Common myeloid progenitor, CD34-positive (primary cell): ENCODE results near the gene TACR3.
"Not testable (repeated sequence)": the region's sequence is repeated elsewhere in the genome, so short reads cannot be mapped to it uniquely, and the experiment has no call there.

Experiments
- CTCF ChIA-PET: fragments of 350-600 bp; sonication (Branson Sonifier 250); formaldehyde crosslinking; loops from one replicate; lab custom pipeline; 2021; ENCODE audit warnings: antibody characterized with exemption; lab: Charles Lee
- POLR2A ChIA-PET: fragments of 350-600 bp; sonication (Branson Sonifier 250); formaldehyde crosslinking; loops from one replicate; lab custom pipeline; 2021; ENCODE audit warnings: antibody characterized with exemption; lab: Charles Lee
- DNase-seq, 3 donors: peaks; one replicate each; pipeline versions ENCODE4 v3.0.0 to v3.0.0-alpha.2; 2013
- H3K27ac ChIP-seq, 2 experiments: 1 replicate in 1 of 2; 2 replicates in 1 of 2; pipeline ENCODE4 v1.7.0; 2013; ENCODE audit warnings: inconsistent platforms in 2 of 2, low read length in 2 of 2, mild to moderate bottlenecking in 2 of 2, low read depth in 1 of 2, moderate library complexity in 1 of 2; ENCODE audit not compliant: severe bottlenecking in 2 of 2, insufficient read depth in 1 of 2, poor library complexity in 1 of 2
- H3K27me3 ChIP-seq, 5 experiments: replicated peaks in 2 of 5; 1 replicate in 3 of 5; 2 replicates in 2 of 5; pipeline versions ENCODE4 v1.6.1 to v1.7.0; 2013; ENCODE audit warnings: low read length in 4 of 5, mild to moderate bottlenecking in 2 of 5, moderate library complexity in 2 of 5, inconsistent platforms in 1 of 5; ENCODE audit not compliant: insufficient read depth in 5 of 5, control insufficient read depth in 4 of 5
- H3K36me3 ChIP-seq, 4 experiments: 1 replicate in 2 of 4; 2 replicates in 2 of 4; pipeline versions ENCODE4 v1.6.1 to v1.7.0; 2013; ENCODE audit warnings: low read length in 3 of 4, control low read depth in 1 of 4, mild to moderate bottlenecking in 1 of 4; ENCODE audit not compliant: control insufficient read depth in 4 of 4, insufficient read depth in 4 of 4
- H3K4me1 ChIP-seq, 4 experiments: 1 replicate in 3 of 4; 2 replicates in 1 of 4; pipeline versions ENCODE4 v1.6.1 to v1.7.1; 2013; ENCODE audit warnings: low read length in 3 of 4, mild to moderate bottlenecking in 3 of 4, control low read depth in 1 of 4, inconsistent platforms in 1 of 4, moderate library complexity in 1 of 4; ENCODE audit not compliant: control insufficient read depth in 4 of 4, insufficient read depth in 4 of 4; ENCODE audit errors: control extremely low read depth in 1 of 4
- H3K4me3 ChIP-seq, 7 experiments: 1 replicate in 4 of 7; 2 replicates in 3 of 7; pipeline versions ENCODE4 v1.5.1 to v1.7.0; 2013; ENCODE audit warnings: mild to moderate bottlenecking in 7 of 7, low read length in 6 of 7, moderate library complexity in 6 of 7, inconsistent platforms in 2 of 7, low read depth in 2 of 7, control low read depth in 1 of 7; ENCODE audit not compliant: insufficient read depth in 4 of 7, control insufficient read depth in 1 of 7; ENCODE audit errors: extremely low read depth in 1 of 7
- H3K9me3 ChIP-seq, 5 experiments: 1 replicate in 4 of 5; 2 replicates in 1 of 5; pipeline versions ENCODE4 v1.6.1 to v1.7.1; 2013; ENCODE audit warnings: low read length in 4 of 5, mild to moderate bottlenecking in 2 of 5, inconsistent platforms in 1 of 5, low read depth in 1 of 5, moderate library complexity in 1 of 5; ENCODE audit not compliant: control insufficient read depth in 4 of 5, insufficient read depth in 2 of 5; ENCODE audit errors: control extremely low read depth in 1 of 5
- WGBS: methylation state at CpG from one replicate; pipeline ENCODE4 v1.1.5; 2013; ENCODE audit not compliant: insufficient coverage; 5-methylcytosine and 5-hydroxymethylcytosine counted together

The TACR3 gene

DNA sequence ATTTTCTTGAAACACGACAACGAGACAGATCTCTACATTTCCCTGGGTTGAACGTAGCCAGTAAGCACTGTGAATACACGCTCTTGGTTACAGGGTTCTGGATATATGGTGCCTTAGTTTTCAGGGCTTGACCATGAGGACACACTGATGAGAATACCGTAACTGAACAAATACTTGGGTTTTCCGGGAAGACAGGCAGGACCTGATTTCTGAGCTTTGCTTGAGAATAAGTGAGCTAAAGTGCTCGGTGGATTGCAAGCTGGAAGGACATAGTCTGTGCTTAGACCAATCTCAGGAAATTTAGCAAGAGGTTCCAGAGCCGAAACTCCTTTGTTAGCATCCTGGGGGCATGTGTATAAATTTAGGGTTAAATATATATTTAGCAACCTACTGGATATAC, 876 bp upstream of the TACR3 start:
- Histone ChIP-seq H3K4me3 (no peak overlapping the region), H3K36me3 (no peaks in the 10 kb centered on the region), H3K27me3 (peaks cover 6 to 33% (median 17%) of the 10 kb centered on the region in 5 experiments), H3K4me1 (peaks cover 0 to 3% (median 0%) of the 10 kb centered on the region in 4 experiments), H3K27ac (no peak overlapping the region), H3K9me3 (no peaks in the 10 kb centered on the region)
- CTCF ChIA-PET: no interaction called here
- WGBS: 81% methylated on average over 7 of the region's 8 CpGs
- POLR2A ChIA-PET: no interaction called here
- no peak for DNase-seq

DNA sequence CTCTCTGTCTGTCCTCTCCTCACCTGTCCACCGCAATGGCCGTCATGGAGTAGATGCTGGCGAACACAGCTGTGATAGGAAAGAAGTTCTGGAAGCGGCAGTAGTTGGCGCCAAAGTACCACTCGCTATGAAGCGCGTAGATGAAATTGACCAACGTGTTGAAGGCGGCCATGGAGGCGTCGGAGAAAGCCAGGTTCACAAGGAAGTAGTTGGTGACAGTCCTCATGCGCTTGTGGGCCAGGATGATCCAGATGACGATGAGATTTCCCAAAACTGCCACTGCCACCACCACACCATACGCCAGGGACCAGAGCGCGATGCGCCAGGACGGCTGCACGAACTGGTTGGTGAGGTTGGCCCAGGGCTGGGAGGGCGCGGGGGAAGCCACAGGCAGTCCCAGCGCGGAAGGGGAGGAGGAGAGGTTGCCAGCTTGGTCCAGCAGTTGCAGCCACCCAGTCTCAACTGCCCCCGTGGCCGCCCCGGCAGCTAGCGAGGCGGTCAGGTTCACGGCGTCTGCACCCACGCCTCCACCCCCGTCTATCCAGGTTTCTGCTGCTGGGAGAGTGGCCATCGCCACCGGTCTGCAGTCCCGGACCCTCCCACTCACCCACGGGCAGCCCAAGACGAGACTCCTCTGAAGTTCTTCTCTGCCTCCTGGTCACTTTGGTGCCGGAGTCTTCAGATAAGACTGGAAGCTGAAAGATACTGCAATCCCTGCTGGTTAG, 518 bp downstream of the TACR3 start:
- no peak overlapping the region for H3K27ac ChIP-seq
- ChIA-PET CTCF (no interaction called here), POLR2A (no interaction called here)
- no peaks in the 10 kb centered on the region for H3K36me3 ChIP-seq
- 7% methylated on average over 31 of the region's 39 CpGs for WGBS
- DNase-seq: no peak
- no peak overlapping the region for H3K4me3 ChIP-seq
- peaks cover 0 to 3% (median 0%) of the 10 kb centered on the region in 4 experiments for H3K4me1 ChIP-seq
- H3K9me3 ChIP-seq: no peaks in the 10 kb centered on the region
- H3K27me3 ChIP-seq: peaks cover 6 to 33% (median 17%) of the 10 kb centered on the region in 5 experiments

DNA sequence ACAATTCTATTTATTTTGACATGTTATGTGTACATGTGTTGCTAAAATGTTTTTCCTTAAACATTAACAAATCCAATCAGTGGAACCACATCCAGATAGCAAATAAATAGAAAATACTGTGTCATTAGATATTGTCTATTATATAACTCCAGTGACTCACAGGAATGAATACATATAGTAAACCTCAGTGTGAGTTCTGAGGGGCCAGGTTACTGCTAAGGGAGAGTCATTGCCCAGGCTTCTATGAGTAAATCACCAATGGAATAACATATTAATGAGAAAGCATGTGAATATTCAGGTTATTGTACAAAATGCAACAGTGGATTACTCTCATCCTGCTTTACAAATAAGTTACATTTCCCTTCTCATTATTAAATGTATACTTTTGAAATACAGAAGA, 27.2 kb downstream of the TACR3 start:
- Histone ChIP-seq H3K36me3 (no peaks in the 10 kb centered on the region), H3K27me3 (no peaks in the 10 kb centered on the region), H3K4me3 (no peak overlapping the region), H3K9me3 (no peaks in the 10 kb centered on the region), H3K4me1 (no peaks in the 10 kb centered on the region), H3K27ac (no peak overlapping the region)
- no peak for DNase-seq
- CTCF ChIA-PET: no interaction called here
- POLR2A ChIA-PET: no interaction called here

DNA sequence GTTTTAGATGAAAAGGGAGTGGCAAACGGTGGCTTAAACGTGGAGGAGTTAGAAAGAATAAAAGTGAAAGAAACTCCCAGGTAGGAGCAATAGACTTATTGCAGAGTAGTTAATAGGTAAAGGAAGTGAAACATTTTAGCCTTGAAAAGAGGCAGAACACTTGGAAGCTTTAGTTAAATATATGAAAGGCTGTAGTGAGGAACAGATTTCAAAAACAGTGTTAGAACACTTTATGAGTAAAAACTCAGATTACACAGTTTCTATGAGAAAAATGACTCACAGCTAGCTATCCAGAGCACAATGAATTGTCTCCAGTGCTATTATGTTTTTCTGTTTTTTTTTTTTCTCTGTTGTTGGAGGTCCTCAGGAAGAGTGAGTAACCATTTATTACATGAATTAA, 45.8 kb downstream of the TACR3 start:
- ChIA-PET POLR2A (no interaction called here), CTCF (no interaction called here)
- no peaks in the 10 kb centered on the region for H3K36me3 ChIP-seq
- no peaks in the 10 kb centered on the region for H3K27me3 ChIP-seq
- no peak overlapping the region for H3K4me3 ChIP-seq
- no peak overlapping the region for H3K27ac ChIP-seq
- H3K9me3 ChIP-seq: no peaks in the 10 kb centered on the region
- no peak for DNase-seq
- no peaks in the 10 kb centered on the region for H3K4me1 ChIP-seq
- WGBS: 83% methylated on average over 2 of the region's 2 CpGs

DNA sequence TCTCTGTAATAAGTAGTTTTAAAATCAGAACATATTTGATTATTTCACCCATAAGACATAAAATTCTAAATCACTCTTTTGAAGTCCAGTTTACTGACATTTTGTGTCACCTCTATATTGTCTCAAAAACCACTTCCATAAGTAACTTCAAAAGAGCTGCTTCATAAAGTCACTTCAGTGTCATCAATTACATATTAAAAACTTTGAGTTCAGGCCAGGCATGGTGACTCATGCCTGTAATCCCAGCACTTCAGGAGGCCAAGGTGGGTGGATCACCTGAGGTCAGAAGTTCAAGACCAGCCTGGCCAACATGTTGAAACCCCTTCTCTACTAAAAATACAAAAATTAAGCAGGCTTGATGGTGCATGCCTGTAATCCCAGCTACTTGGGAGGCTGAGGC, 53.0 kb downstream of the TACR3 start:
- H3K9me3 ChIP-seq, H3K27ac ChIP-seq, H3K27me3 ChIP-seq, H3K36me3 ChIP-seq, CTCF ChIA-PET, H3K4me3 ChIP-seq, POLR2A ChIA-PET, DNase-seq, H3K4me1 ChIP-seq: not testable (repeated sequence)

DNA sequence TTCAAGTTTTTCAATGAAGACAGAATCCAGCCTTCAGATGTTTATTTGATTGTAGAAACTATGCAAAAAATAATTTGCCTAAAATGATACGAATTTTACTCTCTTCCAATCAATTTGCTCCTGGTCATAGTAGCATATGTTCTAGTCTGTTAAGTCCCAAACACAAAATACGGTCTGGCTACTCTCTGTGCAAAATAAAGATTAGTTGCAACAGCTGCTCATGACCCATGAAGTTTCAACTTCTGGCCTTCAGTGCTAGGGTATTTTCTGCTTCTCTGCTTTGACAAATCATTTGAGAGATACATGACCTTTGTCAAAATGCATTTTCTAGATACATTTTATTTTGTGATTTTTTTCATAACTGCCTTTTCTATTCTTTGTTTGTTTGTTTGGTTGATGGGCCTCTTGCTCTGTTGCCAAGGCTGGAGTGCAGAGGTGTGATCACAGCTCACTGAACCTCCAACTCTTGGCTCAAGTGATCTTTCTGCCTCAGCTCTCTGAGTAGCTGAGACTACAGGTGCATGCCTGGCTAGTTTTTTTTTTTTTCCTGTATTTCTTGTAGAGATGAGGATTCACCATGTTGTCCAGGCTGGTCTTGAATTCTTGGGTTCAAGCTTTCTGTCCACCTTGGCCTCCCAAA, 55.2 kb downstream of the TACR3 start:
- Histone ChIP-seq H3K27me3 (no peaks in the 10 kb centered on the region), H3K27ac (no peak overlapping the region), H3K4me3 (no peak overlapping the region), H3K4me1 (no peaks in the 10 kb centered on the region), H3K36me3 (no peaks in the 10 kb centered on the region), H3K9me3 (no peaks in the 10 kb centered on the region)
- ChIA-PET POLR2A (no interaction called here), CTCF (no interaction called here)
- WGBS: 100% methylated on average over 1 of the region's 2 CpGs
- DNase-seq: no peak

DNA sequence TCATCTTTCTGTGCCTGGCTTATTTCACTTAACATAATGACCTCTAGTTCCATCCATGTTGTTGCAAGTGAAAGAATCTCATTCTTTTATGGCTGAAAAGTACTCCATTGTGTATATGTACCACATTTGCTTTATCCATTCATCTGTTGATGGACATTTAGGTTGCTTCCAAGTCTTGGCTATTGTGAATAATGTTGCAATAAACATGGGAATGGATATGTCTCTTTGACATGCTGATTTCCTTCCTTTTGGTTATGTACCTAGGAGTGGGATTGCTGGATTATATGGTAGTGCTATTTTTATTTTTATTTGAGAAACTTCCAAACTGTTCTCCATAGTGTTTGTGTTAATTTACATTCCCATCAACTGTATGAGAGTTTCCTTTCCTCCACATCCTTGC, 71.2 kb downstream of the TACR3 start:
- no peaks in the 10 kb centered on the region for H3K27me3 ChIP-seq
- no peak overlapping the region for H3K4me3 ChIP-seq
- POLR2A ChIA-PET: no interaction called here
- no peaks in the 10 kb centered on the region for H3K36me3 ChIP-seq
- DNase-seq: no peak
- H3K9me3 ChIP-seq: no peaks in the 10 kb centered on the region
- no peaks in the 10 kb centered on the region for H3K4me1 ChIP-seq
- H3K27ac ChIP-seq: no peak overlapping the region
- CTCF ChIA-PET: no interaction called here
